GM12873 (cell line): Measurements from ENCODE around the gene PLEKHG5.

Experiments
- CTCF ChIP-seq: IDR thresholded peaks from 2 replicates; pipeline ENCODE4 v1.5.1; 2012; ENCODE audit warnings: low read depth, mild to moderate bottlenecking, moderate library complexity, low read length, control low read depth; ENCODE audit not compliant: insufficient read depth; ENCODE audit errors: missing control alignments

The PLEKHG5 gene

GRCh38 chr1:6456800-6457466 is 34.5 kb downstream of the PLEKHG5 start:
- TF ChIP-seq CTCF = no peak

- TF ChIP-seq CTCF = no peak
Observed at GRCh38 chr1:6454856-6455751, 36.4 kb downstream of the PLEKHG5 start.

- no peak for TF ChIP-seq CTCF
Observed at GRCh38 chr1:6450943-6451373, 40.5 kb downstream of the PLEKHG5 start.

- TF ChIP-seq CTCF = no peak
Observed at GRCh38 chr1:6450005-6450450, 41.4 kb downstream of the PLEKHG5 start.

- TF ChIP-seq CTCF = no peak
Observed at GRCh38 chr1:6448749-6449631, 42.5 kb downstream of the PLEKHG5 start.

GRCh38 chr1:6447818-6448748 is 43.4 kb downstream of the PLEKHG5 start:
- peak; percentile 11 for TF ChIP-seq CTCF
